ENCODE measurements around the gene NRSN1.

- TF ChIP-seq, protein P1, sequence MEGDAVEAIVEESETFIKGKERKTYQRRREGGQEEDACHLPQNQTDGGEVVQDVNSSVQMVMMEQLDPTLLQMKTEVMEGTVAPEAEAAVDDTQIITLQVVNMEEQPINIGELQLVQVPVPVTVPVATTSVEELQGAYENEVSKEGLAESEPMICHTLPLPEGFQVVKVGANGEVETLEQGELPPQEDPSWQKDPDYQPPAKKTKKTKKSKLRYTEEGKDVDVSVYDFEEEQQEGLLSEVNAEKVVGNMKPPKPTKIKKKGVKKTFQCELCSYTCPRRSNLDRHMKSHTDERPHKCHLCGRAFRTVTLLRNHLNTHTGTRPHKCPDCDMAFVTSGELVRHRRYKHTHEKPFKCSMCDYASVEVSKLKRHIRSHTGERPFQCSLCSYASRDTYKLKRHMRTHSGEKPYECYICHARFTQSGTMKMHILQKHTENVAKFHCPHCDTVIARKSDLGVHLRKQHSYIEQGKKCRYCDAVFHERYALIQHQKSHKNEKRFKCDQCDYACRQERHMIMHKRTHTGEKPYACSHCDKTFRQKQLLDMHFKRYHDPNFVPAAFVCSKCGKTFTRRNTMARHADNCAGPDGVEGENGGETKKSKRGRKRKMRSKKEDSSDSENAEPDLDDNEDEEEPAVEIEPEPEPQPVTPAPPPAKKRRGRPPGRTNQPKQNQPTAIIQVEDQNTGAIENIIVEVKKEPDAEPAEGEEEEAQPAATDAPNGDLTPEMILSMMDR (IDR thresholded peaks at IDR 0.05; ENCODE audit: insufficient read depth, low read length) = no peak
- no peak for TF ChIP-seq POLR2AphosphoS5 (IDR thresholded peaks at IDR 0.05; ENCODE audit: low read depth)
Measured at GRCh38 chr6:24126586-24127192, 674 bp downstream of the NRSN1 start.
